Measurements from ENCODE around the gene C2orf80. TPM values are rescaled to one million over a fixed set of nuclear protein-coding genes. Genes with fewer than 3 reads are reported as not detected.

The C2orf80 gene
- total RNA-seq, 2 experiments from 2014 or later, result not detected

DNA sequence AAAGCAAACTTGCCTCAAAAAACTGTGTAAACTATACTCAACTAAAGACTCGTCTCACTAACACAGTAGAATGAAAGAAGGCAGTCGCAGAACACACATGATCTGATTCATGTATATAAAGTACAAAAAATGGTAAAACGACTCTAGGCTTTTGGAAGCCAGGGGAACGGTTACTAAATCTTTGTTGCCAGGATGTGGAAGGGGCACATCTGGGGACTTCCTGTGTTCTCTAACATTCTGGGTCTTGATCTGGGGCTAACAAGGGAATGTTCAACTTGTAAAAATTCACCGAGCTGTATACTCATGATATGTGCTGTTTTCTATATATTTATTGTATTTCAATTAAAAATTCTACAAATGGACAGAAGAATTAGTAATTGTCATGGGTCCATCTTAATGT is 14.3 kb upstream of the C2orf80 start:
- ChIA-PET CTCF (no interaction called here), POLR2A (interaction anchor here (0.6 kb wide), 1 partner anchor 139 kb away, joined by 3 read pairs; no protein-coding TSS in a partner anchor)
- Mint-ChIP-seq H3K9me3 (ENCODE audit: low read depth) (no peaks in the 10 kb centered on the region), H3K36me3 (ENCODE audit: low read depth) (no peaks in the 10 kb centered on the region), H3K4me1 (peaks cover 4% of the 10 kb centered on the region), H3K4me3 (no peak overlapping the region), H3K27me3 (no peaks in the 10 kb centered on the region), H3K27ac (no peak overlapping the region)
- intact Hi-C loops (cut with DNase I, micrococcal nuclease), result no loop called here
- ATAC-seq (no peak), DNase-seq (no peak)

DNA sequence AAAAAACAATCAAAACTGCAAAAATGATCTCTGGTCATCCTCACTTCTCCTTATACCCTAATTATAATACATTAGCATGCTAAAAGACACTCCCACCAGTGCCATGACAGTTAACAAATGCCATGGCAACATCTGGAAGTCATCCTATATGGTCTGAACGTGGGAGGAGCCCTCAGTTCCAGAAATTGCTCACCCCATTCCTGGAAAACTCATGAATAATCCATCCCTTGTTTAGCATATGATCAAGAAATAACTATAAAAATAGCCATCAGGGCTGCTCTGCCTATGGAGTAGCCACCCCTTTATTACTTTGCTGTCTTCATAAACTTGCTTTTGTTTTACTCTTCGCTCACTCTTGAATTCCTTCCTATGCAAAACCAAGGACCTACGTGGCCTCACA is 5.7 kb upstream of the C2orf80 start:
- intact Hi-C loops (cut with DNase I, micrococcal nuclease), result no loop called here
- DNase-seq (no peak), ATAC-seq (no peak)
- Mint-ChIP-seq H3K27me3 (no peaks in the 10 kb centered on the region), H3K4me1 (no peaks in the 10 kb centered on the region), H3K36me3 (ENCODE audit: low read depth) (no peaks in the 10 kb centered on the region), H3K9me3 (ENCODE audit: low read depth) (no peaks in the 10 kb centered on the region), H3K4me3 (no peak overlapping the region), H3K27ac (no peak overlapping the region)
- CTCF ChIA-PET, result interaction anchor here (0.7 kb wide), 1 partner anchor 240 kb away, joined by 3 read pairs; no protein-coding TSS in a partner anchor
- POLR2A ChIA-PET, result no interaction called here

DNA sequence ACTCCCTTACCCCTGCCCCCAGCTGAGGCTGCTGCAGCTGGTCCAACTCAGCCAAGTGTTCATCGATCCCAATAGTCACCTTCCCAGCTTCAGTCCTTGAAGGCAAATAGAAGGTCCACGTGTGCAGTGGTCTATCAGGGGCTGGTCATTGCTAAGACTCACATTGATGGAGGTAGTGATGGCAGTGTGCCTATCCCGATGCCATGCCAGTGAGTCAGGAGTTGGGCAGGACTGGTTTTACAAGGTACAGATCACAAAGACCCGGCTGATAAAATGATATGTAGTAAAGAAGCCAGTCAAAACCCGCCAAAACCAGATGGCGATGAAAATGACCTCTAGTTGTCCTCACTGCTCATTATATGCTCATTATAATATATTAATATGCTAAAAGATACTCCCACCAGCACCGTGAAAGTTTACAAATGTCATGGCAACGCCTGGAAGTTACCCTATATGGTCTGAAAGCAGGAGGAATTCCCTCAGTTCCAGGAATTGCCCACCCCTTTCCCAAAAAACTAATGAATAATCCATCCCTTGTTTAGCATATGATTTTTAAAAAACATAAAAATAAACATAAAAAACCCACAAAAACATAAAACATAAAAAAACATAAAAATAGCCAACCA is 2.9 kb upstream of the C2orf80 start:
- no peaks in the 10 kb centered on the region for H3K36me3 Mint-ChIP-seq (ENCODE audit: low read depth)
- DNase-seq, result no peak
- ATAC-seq, result no peak
- ChIA-PET CTCF (interaction anchor here (0.6 kb wide), 1 partner anchor 116 kb away, joined by 4 read pairs; no protein-coding TSS in a partner anchor), POLR2A (no interaction called here)
- no peaks in the 10 kb centered on the region for H3K4me1 Mint-ChIP-seq
- intact Hi-C loops (cut with DNase I, micrococcal nuclease), result no loop called here
- no peaks in the 10 kb centered on the region for H3K27me3 Mint-ChIP-seq
- H3K27ac Mint-ChIP-seq, result no peak overlapping the region
- no peaks in the 10 kb centered on the region for H3K9me3 Mint-ChIP-seq (ENCODE audit: low read depth)
- H3K4me3 Mint-ChIP-seq, result no peak overlapping the region

DNA sequence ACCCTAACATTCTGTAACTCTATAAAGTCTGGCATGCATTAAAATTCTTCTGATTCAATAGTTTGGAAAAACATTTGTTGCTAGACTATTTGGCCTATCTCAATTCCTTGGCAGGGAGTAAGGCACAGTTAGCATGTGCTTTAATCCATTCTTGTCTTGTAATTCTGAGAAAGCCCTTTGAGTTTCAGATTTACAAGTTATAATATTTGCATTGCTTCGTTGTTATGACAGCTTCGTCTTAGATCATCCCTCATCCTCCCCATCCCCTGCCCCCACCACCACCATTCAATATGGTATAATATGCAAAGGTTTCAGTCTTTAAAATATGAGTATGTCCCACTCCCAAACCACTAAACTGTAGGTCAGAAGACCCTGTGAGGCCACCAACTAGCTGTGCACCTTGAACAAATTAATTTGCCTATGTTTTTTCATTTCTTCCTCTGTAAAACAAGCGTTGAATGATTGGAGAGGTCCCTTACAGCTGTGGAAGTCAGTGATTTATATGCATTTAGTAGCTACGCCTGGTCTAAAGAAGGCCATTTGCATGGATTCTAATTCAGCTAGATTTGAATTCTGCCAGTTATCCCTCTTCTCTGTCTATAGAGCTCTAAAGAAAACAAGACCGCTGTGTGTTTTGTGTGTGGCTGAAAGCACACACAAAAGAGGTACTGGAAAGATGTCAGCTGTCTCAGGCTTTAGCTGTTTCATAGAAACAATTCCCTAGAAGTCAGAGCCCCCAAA is 591 bp downstream of the C2orf80 start:
- intact Hi-C loops (cut with DNase I, micrococcal nuclease), result no loop called here
- DNase-seq (no peak), ATAC-seq (no peak)
- ChIA-PET CTCF (interaction anchor here (0.6 to 2.2 kb wide), 2 partner anchors 13 to 62 kb away, joined by 4 to 9 read pairs; no protein-coding TSS in a partner anchor), POLR2A (no interaction called here)
- H3K4me1 Mint-ChIP-seq, result no peaks in the 10 kb centered on the region
- H3K4me3 Mint-ChIP-seq, result no peak overlapping the region
- no peaks in the 10 kb centered on the region for H3K9me3 Mint-ChIP-seq (ENCODE audit: low read depth)
- no peak overlapping the region for H3K27ac Mint-ChIP-seq
- H3K27me3 Mint-ChIP-seq, result peaks cover 2% of the 10 kb centered on the region
- H3K36me3 Mint-ChIP-seq (ENCODE audit: low read depth), result no peaks in the 10 kb centered on the region

DNA sequence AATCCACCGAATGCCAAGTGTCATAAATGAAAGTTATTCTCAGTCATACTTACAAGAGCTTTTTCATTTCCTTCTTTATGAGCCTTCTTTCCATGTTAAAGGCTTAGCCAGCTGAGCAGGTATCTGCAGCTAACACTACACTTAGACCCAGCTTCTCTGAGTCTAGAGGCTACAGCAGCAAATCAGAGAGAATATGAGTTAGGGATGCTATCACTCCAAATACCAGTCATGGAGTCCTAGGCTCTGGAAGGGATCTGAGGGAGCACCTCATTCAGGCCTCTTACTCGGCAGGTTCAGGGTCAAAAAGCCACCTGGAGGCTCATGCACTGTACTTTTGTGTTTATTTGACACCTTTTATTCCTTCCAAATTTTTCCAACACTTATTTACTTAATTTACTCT is 2.9 kb downstream of the C2orf80 start:
- H3K4me3 Mint-ChIP-seq, result no peak overlapping the region
- H3K27ac Mint-ChIP-seq, result no peak overlapping the region
- intact Hi-C loops (cut with DNase I, micrococcal nuclease), result no loop called here
- CTCF ChIA-PET, result interaction anchor here (0.7 kb wide), 1 partner anchor 1183 kb away, joined by 3 read pairs; no protein-coding TSS in a partner anchor
- DNase-seq (no peak), ATAC-seq (no peak)
- no peaks in the 10 kb centered on the region for H3K9me3 Mint-ChIP-seq (ENCODE audit: low read depth)
- no peaks in the 10 kb centered on the region for H3K4me1 Mint-ChIP-seq
- H3K36me3 Mint-ChIP-seq (ENCODE audit: low read depth), result no peaks in the 10 kb centered on the region
- H3K27me3 Mint-ChIP-seq, result peaks cover 7% of the 10 kb centered on the region
- POLR2A ChIA-PET, result no interaction called here

DNA sequence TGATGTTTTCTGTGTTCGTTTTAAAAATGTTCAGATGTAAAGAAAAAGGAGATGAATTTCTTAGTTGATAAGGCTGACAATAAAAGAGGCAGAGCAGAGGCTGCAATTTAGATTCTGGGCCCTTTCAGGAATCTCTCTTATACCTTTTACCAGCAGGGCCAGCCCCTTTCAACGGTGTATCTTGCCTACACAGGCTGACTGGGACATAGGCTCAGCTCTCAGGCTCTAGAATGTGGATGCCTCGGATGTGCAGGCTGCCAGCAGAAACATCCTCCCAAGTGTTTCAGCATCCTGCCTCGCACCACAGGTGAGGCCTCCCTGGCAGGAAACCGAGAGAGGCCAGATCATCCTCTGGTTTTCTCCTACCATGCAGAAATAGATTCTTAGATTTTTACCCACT is 3.4 kb downstream of the C2orf80 start:
- Mint-ChIP-seq H3K9me3 (ENCODE audit: low read depth) (no peaks in the 10 kb centered on the region), H3K27ac (no peak overlapping the region), H3K4me3 (no peak overlapping the region), H3K27me3 (peaks cover 7% of the 10 kb centered on the region), H3K4me1 (no peaks in the 10 kb centered on the region), H3K36me3 (ENCODE audit: low read depth) (no peaks in the 10 kb centered on the region)
- intact Hi-C loops (cut with DNase I, micrococcal nuclease), result no loop called here
- POLR2A ChIA-PET, result no interaction called here
- CTCF ChIA-PET, result interaction anchor here (0.7 to 1.5 kb wide), 2 partner anchors 10 to 1183 kb away, joined by 3 read pairs; no protein-coding TSS in a partner anchor
- peak; percentile 5 for DNase-seq
- ATAC-seq, result no peak

DNA sequence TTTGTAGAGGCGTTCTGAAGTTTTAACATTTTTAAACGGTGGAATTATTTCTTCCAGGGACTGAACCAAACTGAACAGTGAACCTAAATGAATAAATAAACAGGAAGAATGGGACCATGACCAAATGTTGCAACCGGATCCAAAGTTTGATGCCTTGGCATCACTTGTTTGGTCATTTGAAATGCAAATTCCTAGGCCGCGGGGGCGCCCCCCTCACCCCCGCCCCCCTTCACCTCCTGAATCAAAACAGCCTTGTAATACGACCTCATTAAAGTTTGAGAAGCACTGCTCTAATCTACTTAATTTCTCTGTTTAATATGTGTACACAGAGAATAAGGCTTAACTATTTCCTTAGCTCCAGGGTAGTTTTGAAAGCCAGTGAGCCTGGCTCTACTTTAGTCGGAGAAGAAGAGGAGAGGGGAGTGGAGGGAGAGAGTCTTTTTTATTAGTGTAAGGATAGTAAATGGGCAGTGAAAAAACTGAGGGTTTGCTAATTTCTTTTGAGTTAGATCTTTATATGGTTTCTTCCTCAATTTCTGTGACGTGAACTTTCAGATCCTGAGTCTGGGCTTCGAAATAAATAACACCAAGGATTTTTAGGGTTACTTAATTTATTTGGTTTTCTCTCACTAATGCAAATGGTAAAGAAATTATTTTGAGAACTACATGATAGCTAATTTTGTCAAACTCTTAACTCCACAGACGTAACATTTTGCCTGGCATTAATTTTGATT is 5.7 kb downstream of the C2orf80 start:
- ATAC-seq (no peak), DNase-seq (no peak)
- Mint-ChIP-seq H3K9me3 (ENCODE audit: low read depth) (no peaks in the 10 kb centered on the region), H3K4me3 (no peak overlapping the region), H3K4me1 (no peaks in the 10 kb centered on the region), H3K36me3 (ENCODE audit: low read depth) (no peaks in the 10 kb centered on the region), H3K27me3 (peaks cover 7% of the 10 kb centered on the region), H3K27ac (no peak overlapping the region)
- intact Hi-C loops (cut with DNase I, micrococcal nuclease), result no loop called here
- ChIA-PET POLR2A (no interaction called here), CTCF (no interaction called here)

DNA sequence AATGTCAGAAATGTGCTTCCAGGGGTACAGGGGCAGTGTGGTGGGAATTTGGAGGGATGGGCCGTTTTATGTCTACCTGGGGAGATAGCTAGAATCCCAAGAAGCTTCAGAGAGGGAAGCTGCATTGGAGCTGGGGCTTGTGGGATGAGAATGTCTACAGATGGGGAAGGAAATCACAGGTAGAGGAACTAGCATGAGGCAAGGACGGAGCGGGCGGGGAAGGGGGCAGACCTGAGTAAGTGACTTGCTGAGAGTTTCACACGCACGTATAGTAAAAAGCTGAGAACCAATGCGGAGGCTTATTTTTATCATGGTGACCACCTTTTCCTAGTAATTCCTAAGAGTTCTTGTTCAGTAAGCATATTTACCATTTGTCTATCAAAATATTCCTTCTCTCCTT is 6.3 kb downstream of the C2orf80 start:
- Mint-ChIP-seq H3K4me1 (no peaks in the 10 kb centered on the region), H3K9me3 (ENCODE audit: low read depth) (no peaks in the 10 kb centered on the region), H3K27ac (no peak overlapping the region), H3K36me3 (ENCODE audit: low read depth) (no peaks in the 10 kb centered on the region), H3K4me3 (no peak overlapping the region), H3K27me3 (peaks cover 7% of the 10 kb centered on the region)
- DNase-seq (no peak), ATAC-seq (no peak)
- intact Hi-C loops (cut with DNase I, micrococcal nuclease), result no loop called here
- POLR2A ChIA-PET, result no interaction called here
- CTCF ChIA-PET, result no interaction called here

DNA sequence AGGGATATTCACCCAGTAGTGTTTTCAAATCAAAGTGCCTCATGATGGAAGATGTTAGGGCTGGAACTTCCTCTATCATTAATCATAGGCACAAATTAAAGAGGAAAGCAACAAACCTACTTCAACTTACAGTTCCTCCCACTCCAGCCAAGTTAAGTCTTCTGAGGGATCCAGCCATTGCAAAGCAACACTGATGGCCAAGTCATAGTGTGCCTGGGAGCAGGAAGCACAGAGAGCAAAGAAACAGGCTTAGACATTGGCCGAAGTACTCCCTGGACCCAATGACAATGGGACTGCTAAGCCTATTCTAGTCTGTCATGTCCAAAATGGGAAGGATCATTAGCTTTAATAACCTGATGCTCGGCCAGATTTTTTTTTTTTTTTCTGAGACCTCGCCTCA is 7.0 kb downstream of the C2orf80 start:
- H3K4me1 Mint-ChIP-seq, result no peaks in the 10 kb centered on the region
- ATAC-seq (no peak), DNase-seq (no peak)
- peaks cover 7% of the 10 kb centered on the region for H3K27me3 Mint-ChIP-seq
- H3K36me3 Mint-ChIP-seq (ENCODE audit: low read depth), result no peaks in the 10 kb centered on the region
- H3K4me3 Mint-ChIP-seq, result no peak overlapping the region
- POLR2A ChIA-PET, result no interaction called here
- no peak overlapping the region for H3K27ac Mint-ChIP-seq
- CTCF ChIA-PET, result no interaction called here
- intact Hi-C loops (cut with DNase I, micrococcal nuclease), result no loop called here
- no peaks in the 10 kb centered on the region for H3K9me3 Mint-ChIP-seq (ENCODE audit: low read depth)

DNA sequence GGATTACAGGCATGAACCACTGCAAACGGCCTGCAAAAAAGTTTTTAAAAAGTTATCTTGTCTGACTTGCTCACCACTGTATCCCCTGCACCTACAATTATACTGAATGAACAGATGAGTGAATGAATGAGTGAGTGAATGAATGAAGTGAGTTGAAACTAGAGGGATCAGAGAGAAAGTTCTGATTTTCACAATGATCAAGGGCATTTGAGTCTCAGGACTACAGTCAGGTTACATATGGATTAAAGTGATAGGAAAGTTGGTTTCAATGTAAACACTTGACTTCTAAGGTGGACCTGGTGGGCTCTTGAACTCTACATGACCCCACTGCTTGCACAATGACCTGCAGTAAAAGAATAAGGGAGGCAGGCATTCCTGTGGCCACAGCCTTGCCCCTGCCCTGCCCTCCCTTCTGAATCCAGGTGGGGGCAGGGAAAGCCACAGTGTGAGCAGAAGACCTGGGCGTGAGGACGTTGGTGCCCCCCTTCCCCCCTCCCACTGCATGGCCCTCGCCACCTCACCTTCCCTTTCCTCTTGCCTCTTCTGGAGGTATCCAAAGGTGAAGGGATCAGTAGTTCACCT is 10.7 kb downstream of the C2orf80 start:
- H3K27ac Mint-ChIP-seq, result no peak overlapping the region
- no peak overlapping the region for H3K4me3 Mint-ChIP-seq
- ATAC-seq, result no peak
- ChIA-PET POLR2A (no interaction called here), CTCF (no interaction called here)
- no peaks in the 10 kb centered on the region for H3K36me3 Mint-ChIP-seq (ENCODE audit: low read depth)
- DNase-seq, result no peak
- H3K4me1 Mint-ChIP-seq, result peaks cover 4% of the 10 kb centered on the region
- intact Hi-C loops (cut with DNase I, micrococcal nuclease), result loop anchor here in 1 of 2 experiments (5.0 kb wide), 1 partner anchor 1028 kb away; no protein-coding TSS in a partner anchor
- H3K27me3 Mint-ChIP-seq, result peaks cover 3% of the 10 kb centered on the region
- H3K9me3 Mint-ChIP-seq (ENCODE audit: low read depth), result no peaks in the 10 kb centered on the region

DNA sequence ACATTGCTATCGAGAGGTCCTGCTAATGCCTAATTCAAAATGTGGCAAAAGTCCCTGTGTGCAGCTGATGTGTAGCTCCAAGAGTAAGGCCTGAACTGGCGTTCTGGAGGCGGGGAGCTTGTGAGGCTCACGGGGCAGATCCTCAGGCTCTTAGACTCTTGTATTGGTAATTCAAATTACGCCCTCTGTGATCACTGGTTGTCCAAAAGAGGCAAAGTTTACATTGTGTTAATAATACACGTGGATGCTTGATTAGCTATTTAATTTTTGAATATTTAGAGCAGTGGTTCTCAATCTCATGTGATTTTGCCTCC is 14.0 kb downstream of the C2orf80 start:
- H3K36me3 Mint-ChIP-seq (ENCODE audit: low read depth), result no peaks in the 10 kb centered on the region
- CTCF ChIA-PET, result interaction anchor here (0.6 to 2.6 kb wide), 29 partner anchors 10 to 1617 kb away, joined by 3 to 21 read pairs (median 3); partner anchors contain the start of genes C2orf80 and IDH1
- H3K9me3 Mint-ChIP-seq (ENCODE audit: low read depth), result no peaks in the 10 kb centered on the region
- intact Hi-C loops (cut with DNase I, micrococcal nuclease), result loop anchor here (1.0 to 5.0 kb wide), 4 partner anchors 79 to 1032 kb away; partner anchors contain the start of gene IDH1 (in 1 of the 2)
- H3K4me3 Mint-ChIP-seq, result no peak overlapping the region
- POLR2A ChIA-PET, result no interaction called here
- no peak overlapping the region for H3K27ac Mint-ChIP-seq
- H3K27me3 Mint-ChIP-seq, result no peaks in the 10 kb centered on the region
- DNase-seq, result no peak
- H3K4me1 Mint-ChIP-seq, result peaks cover 4% of the 10 kb centered on the region
- no peak for ATAC-seq
